Panc1 (cell line): ENCODE measurements around the gene SLC5A6. TPM values are rescaled to one million over a fixed set of nuclear protein-coding genes. Genes with fewer than 3 reads are reported as not detected.

ENCODE experiments used
- ATAC-seq: fragments of 200-7000 bp; cut with Tn5 transposase; 2 replicates; pipeline ENCODE4 v1.9.1; 2020; ENCODE audit warnings: mild to moderate bottlenecking, moderate library complexity
- BruUV-seq: library from RNA; stranded (reverse); fragments of 400-500 nt; replicated peaks from 2 replicates; lab custom pipeline; 2021; lab: Mats Ljungman, UMichigan
- CTCF ChIA-PET: fragments of 300-600 bp; sonication (Branson Sonifier 250); formaldehyde crosslinking; loops from one replicate; lab custom pipeline; 2022; ENCODE audit warnings: antibody characterized with exemption; lab: Charles Lee
- POLR2A ChIA-PET: fragments of 300-600 bp; sonication (Branson Sonifier 250); formaldehyde crosslinking; loops from one replicate; lab custom pipeline; 2022; ENCODE audit warnings: antibody characterized with exemption; lab: Charles Lee
- DNase-seq: peaks from one replicate; pipeline ENCODE4 v3.0.0-alpha.2; 2010; ENCODE audit warnings: low read depth, low spot score
- H3K27ac ChIP-seq: 2 replicates; pipeline ENCODE4 v1.5.1; 2011; ENCODE audit warnings: mild to moderate bottlenecking, low read length, inconsistent platforms
- H3K27me3 ChIP-seq: fragments of 200-500 bp; sonication (Bioruptor generic); 2 replicates; pipeline ENCODE4 v1.6.0; 2014; ENCODE audit warnings: low read length, inconsistent platforms; ENCODE audit not compliant: control insufficient read depth, insufficient read depth
- H3K36me3 ChIP-seq: fragments of 200-500 bp; sonication (Bioruptor generic); 2 replicates; pipeline ENCODE4 v1.5.1; 2014; ENCODE audit warnings: inconsistent platforms, mild to moderate bottlenecking, low read length, moderate library complexity; ENCODE audit not compliant: control insufficient read depth, insufficient read depth
- H3K4me1 ChIP-seq: 2 replicates; pipeline ENCODE4 v1.5.1; 2011; ENCODE audit warnings: inconsistent platforms, mild to moderate bottlenecking, low read length, moderate library complexity; ENCODE audit not compliant: control insufficient read depth, insufficient read depth
- H3K4me3 ChIP-seq, 2 experiments: 2 replicates each; pipeline ENCODE4 v1.5.1; 2011 to 2012; ENCODE audit warnings: low read depth in 2 of 2, low read length in 2 of 2, mild to moderate bottlenecking in 2 of 2, inconsistent platforms in 1 of 2, moderate library complexity in 1 of 2
- H3K9me3 ChIP-seq: fragments of 200-500 bp; sonication (Bioruptor generic); 2 replicates; pipeline ENCODE4 v1.5.1; 2014; ENCODE audit warnings: low read depth, mild to moderate bottlenecking, inconsistent platforms, low read length, moderate library complexity; ENCODE audit not compliant: control insufficient read depth, insufficient read depth
- CTCF ChIP-seq: fragments of 450-650 bp; IDR thresholded peaks from 2 replicates; pipeline ENCODE4 v1.5.1; 2017; ENCODE audit warnings: mild to moderate bottlenecking
- POLR2AphosphoS5 ChIP-seq: IDR thresholded peaks from 2 replicates; pipeline ENCODE4 v1.6.1; 2012; ENCODE audit warnings: mild to moderate bottlenecking, low read depth, low read length, moderate library complexity
- SIN3A ChIP-seq: IDR thresholded peaks from 2 replicates; pipeline ENCODE4 v1.6.1; 2012; ENCODE audit warnings: low read depth, mild to moderate bottlenecking, low read length, moderate library complexity, borderline replicate concordance; ENCODE audit not compliant: insufficient read depth
- TCF7L2 ChIP-seq: IDR thresholded peaks from 2 replicates; pipeline ENCODE4 v1.6.1; 2011; ENCODE audit warnings: mild to moderate bottlenecking, low read depth, low read length, inconsistent platforms
- in situ Hi-C: cut with HindIII; loops from 2 replicates; pipeline ENCODE4 v1.10.0; 2016; ENCODE audit warnings: low sequenced_read_pairs, low pct_unique_long_range_greater_than_20kb
- intact Hi-C: fragments of 100-400 bp; cut with micrococcal nuclease; formaldehyde crosslinking; loops from one replicate; pipeline ENCODE4 v1.10.0; 2022; ENCODE audit not compliant: unreplicated experiment
- total RNA-seq: library from RNA; stranded (reverse); gene quantifications from one replicate; pipeline ENCODE4 v1.2.1, GENCODE V29; 2021; ENCODE audit not compliant: unreplicated experiment
- TF ChIP-seq, protein P1 (sequence below), 2 experiments: IDR thresholded peaks; 2 replicates each; pipeline ENCODE4 v1.6.1; 2011 to 2012; ENCODE audit warnings: low read depth in 2 of 2, control low read depth in 1 of 2, low read length in 1 of 2, mild to moderate bottlenecking in 1 of 2, moderate library complexity in 1 of 2; ENCODE audit not compliant: insufficient read depth in 1 of 2

Gene SLC5A6
- total RNA-seq, 1 experiment from 2014 or later = 74.5 TPM

DNA sequence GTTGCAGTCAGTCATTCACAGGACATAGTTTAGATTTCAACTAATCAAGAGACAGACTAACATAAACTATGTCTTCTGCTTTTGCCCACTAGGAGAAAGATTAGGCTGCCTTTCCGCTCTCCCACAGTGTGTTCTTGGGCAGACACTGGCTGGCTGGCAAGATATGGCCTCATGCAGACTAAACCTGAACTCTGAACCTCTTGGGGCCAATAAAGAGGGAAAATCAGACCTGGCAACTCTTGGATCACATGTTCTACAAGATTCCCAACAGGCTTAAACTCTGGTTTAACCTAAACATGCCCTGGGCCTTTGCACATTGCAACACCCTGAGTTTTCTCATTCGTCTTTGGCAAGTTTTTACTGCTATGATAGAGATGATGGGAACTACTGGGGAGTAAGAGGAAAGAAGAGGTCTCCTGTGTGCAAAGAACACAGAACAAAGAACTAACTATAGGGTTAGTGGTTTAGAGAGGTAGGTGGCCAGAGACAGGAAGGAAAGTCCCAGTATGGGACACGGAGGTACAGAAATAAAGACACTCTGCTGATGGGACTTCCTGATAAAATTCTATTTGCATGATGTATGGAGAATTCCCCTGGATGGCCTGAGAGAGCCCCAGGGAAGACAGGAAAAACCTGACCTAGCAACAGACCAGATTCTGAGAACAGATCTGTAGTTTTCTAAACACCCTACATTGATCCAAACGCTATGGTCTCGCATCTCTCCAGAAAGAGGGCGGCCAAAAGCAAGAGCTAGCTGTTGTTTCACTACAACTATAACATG, 2.3 kb downstream of the SLC5A6 start:
- TF ChIP-seq CTCF = no peak
- no peak for TF ChIP-seq SIN3A
- no peak for TF ChIP-seq POLR2AphosphoS5
- TF ChIP-seq, protein P1, sequence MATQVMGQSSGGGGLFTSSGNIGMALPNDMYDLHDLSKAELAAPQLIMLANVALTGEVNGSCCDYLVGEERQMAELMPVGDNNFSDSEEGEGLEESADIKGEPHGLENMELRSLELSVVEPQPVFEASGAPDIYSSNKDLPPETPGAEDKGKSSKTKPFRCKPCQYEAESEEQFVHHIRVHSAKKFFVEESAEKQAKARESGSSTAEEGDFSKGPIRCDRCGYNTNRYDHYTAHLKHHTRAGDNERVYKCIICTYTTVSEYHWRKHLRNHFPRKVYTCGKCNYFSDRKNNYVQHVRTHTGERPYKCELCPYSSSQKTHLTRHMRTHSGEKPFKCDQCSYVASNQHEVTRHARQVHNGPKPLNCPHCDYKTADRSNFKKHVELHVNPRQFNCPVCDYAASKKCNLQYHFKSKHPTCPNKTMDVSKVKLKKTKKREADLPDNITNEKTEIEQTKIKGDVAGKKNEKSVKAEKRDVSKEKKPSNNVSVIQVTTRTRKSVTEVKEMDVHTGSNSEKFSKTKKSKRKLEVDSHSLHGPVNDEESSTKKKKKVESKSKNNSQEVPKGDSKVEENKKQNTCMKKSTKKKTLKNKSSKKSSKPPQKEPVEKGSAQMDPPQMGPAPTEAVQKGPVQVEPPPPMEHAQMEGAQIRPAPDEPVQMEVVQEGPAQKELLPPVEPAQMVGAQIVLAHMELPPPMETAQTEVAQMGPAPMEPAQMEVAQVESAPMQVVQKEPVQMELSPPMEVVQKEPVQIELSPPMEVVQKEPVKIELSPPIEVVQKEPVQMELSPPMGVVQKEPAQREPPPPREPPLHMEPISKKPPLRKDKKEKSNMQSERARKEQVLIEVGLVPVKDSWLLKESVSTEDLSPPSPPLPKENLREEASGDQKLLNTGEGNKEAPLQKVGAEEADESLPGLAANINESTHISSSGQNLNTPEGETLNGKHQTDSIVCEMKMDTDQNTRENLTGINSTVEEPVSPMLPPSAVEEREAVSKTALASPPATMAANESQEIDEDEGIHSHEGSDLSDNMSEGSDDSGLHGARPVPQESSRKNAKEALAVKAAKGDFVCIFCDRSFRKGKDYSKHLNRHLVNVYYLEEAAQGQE (IDR thresholded peaks at IDR 0.05; ENCODE audit: insufficient read depth in 1 of 2, low read depth in 2 of 2, low read length in 1 of 2) = no peak
- no peak for TF ChIP-seq TCF7L2
- H3K36me3 ChIP-seq = peaks cover 11% of the 10 kb centered on the region
- in situ Hi-C loops (no loop called here), intact Hi-C loops (no loop called here)
- POLR2A ChIA-PET = no interaction called here
- no peaks in the 10 kb centered on the region for H3K9me3 ChIP-seq
- no peaks in the 10 kb centered on the region for H3K27me3 ChIP-seq
- H3K4me1 ChIP-seq = peaks cover 8% of the 10 kb centered on the region; the same call in 1 of the 2 replicates
- H3K4me3 ChIP-seq = no peak overlapping the region
- H3K27ac ChIP-seq = no peak overlapping the region
- CTCF ChIA-PET = no interaction called here
- BruUV-seq = no TSS peak
- DNase-seq = no peak
- ATAC-seq = no peak

DNA sequence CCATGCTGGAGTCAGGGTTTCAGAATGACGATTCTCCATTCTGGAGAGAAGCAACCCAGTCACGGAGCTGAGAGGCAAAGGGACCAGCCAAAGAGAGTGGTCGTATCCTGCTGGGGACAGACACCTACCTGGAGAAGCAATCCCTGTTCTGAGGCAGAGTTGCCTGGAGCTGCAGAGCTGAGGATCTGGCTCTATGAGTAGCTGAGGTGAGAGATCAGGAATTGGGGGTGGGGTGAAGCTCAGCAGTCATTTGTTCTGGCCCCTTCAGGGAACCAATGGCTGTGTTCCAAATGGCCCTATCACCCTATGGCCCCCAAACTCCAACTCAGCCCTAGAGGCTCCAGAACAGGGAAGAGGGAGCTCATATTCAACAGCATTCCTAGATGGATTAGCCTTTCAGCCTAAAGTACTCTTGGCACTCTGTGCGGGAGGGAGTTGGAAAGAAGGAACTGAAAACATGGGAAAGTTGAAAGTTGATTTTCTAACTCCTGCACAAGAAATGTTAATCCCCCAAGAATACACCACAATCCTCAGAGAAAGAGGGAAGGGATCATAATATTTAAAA, 3.5 kb downstream of the SLC5A6 start:
- H3K9me3 ChIP-seq = no peaks in the 10 kb centered on the region
- DNase-seq (no peak), ATAC-seq (no peak)
- in situ Hi-C loops (no loop called here), intact Hi-C loops (no loop called here)
- TSS peak; percentile 52 for BruUV-seq
- CTCF ChIA-PET = no interaction called here
- no peak overlapping the region for H3K27ac ChIP-seq
- H3K36me3 ChIP-seq = peaks cover 10% of the 10 kb centered on the region
- TF ChIP-seq POLR2AphosphoS5 = no peak
- TF ChIP-seq, protein P1 (IDR thresholded peaks at IDR 0.05; ENCODE audit: insufficient read depth in 1 of 2, low read depth in 2 of 2, low read length in 1 of 2) = no peak
- no peak for TF ChIP-seq TCF7L2
- TF ChIP-seq CTCF = no peak
- no peak for TF ChIP-seq SIN3A
- H3K4me3 ChIP-seq = no peak overlapping the region
- POLR2A ChIA-PET = interaction anchor here (0.5 to 0.6 kb wide), 2 partner anchors 64 to 441 kb away, joined by 5 to 6 read pairs; no protein-coding TSS in a partner anchor
- no peaks in the 10 kb centered on the region for H3K27me3 ChIP-seq
- H3K4me1 ChIP-seq = peaks cover 6% of the 10 kb centered on the region; the same call in 1 of the 2 replicates
